Fibroblast of the conjunctiva (primary cell): ENCODE measurements around the gene PPP2R1A.
"Not testable (repeated sequence)": the region's sequence is repeated elsewhere in the genome, so short reads cannot be mapped to it uniquely, and the experiment has no call there.

Experiments
- DNase-seq: peaks from one replicate; pipeline ENCODE4 v3.0.0-alpha.2; 2010; ENCODE audit warnings: low read depth

PPP2R1A gene

GRCh38 chr19:52244021-52244420 is 54.2 kb downstream of the PPP2R1A start:
- no peak for DNase-seq

GRCh38 chr19:52248241-52248640 is 58.4 kb downstream of the PPP2R1A start:
- DNase-seq = no peak

GRCh38 chr19:52258426-52258825 is 68.6 kb downstream of the PPP2R1A start:
- DNase-seq = no peak

GRCh38 chr19:52265556-52265955 is 75.7 kb downstream of the PPP2R1A start:
- DNase-seq = not testable (repeated sequence)

- DNase-seq = peak; percentile 90
These were observed 79.7 kb downstream of the PPP2R1A start, which contains the start of gene ZNF766 for GRCh38 chr19:52269338-52270261. TSS of gene ZNF766 (plus strand) at chr19:52269587. CDS start at chr19:52269614, 27 bp downstream.

- DNase-seq = no peak
These were observed 80.5 kb downstream of the PPP2R1A start for GRCh38 chr19:52270266-52270885.

- no peak for DNase-seq
These were observed 83.4 kb downstream of the PPP2R1A start for GRCh38 chr19:52273301-52273700.

- DNase-seq = no peak
These were observed 84.3 kb downstream of the PPP2R1A start for GRCh38 chr19:52274191-52274590.

- DNase-seq = no peak
These were observed 86.1 kb downstream of the PPP2R1A start for GRCh38 chr19:52275988-52276387.

- no peak for DNase-seq
These were observed 87.6 kb downstream of the PPP2R1A start for GRCh38 chr19:52277471-52277870.
